ENCODE results near the gene NUP188. TPM values are rescaled to one million over a fixed set of nuclear protein-coding genes. Genes with fewer than 3 reads are reported as not detected.

The NUP188 gene
- total RNA-seq, 1 donor from 2014 or later, result 15.9 TPM

DNA sequence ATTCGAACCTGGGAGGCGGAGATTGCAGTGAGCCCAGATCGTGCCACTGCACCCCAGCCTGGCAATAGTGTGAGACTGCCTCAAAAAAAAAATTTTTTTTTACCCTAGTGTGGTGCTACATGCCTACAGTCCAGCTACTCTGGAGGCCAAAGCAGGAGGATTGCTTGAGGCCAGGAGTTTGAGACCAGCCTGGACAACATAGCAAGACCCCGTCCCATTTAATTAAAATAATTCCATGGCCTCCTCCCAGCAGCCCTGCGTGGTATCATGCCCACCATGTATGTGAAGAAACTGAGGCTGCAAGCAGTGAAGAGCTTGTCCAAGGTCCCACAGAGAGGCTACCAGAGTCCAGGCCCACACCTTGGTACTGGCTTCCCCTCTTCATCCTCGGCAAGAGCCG lies 46.1 kb upstream of the NUP188 start:
- no peak for DNase-seq
- H3K27me3 ChIP-seq (ENCODE audit: low read depth), result no peaks in the 10 kb centered on the region
- H3K4me3 ChIP-seq, result no peak overlapping the region
- H3K4me1 ChIP-seq, result peaks cover 75% of the 10 kb centered on the region
- no peaks in the 10 kb centered on the region for H3K9me3 ChIP-seq (replicated peaks)
- TF ChIP-seq, protein P1, sequence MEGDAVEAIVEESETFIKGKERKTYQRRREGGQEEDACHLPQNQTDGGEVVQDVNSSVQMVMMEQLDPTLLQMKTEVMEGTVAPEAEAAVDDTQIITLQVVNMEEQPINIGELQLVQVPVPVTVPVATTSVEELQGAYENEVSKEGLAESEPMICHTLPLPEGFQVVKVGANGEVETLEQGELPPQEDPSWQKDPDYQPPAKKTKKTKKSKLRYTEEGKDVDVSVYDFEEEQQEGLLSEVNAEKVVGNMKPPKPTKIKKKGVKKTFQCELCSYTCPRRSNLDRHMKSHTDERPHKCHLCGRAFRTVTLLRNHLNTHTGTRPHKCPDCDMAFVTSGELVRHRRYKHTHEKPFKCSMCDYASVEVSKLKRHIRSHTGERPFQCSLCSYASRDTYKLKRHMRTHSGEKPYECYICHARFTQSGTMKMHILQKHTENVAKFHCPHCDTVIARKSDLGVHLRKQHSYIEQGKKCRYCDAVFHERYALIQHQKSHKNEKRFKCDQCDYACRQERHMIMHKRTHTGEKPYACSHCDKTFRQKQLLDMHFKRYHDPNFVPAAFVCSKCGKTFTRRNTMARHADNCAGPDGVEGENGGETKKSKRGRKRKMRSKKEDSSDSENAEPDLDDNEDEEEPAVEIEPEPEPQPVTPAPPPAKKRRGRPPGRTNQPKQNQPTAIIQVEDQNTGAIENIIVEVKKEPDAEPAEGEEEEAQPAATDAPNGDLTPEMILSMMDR (IDR thresholded peaks at IDR 0.05; ENCODE audit: borderline replicate concordance), result no peak
- H3K36me3 ChIP-seq, result peaks cover 24% of the 10 kb centered on the region
- intact Hi-C loops (cut with micrococcal nuclease), result no loop called here
- H3K27ac ChIP-seq (replicated peaks), result peak overlapping the region; percentile 82

DNA sequence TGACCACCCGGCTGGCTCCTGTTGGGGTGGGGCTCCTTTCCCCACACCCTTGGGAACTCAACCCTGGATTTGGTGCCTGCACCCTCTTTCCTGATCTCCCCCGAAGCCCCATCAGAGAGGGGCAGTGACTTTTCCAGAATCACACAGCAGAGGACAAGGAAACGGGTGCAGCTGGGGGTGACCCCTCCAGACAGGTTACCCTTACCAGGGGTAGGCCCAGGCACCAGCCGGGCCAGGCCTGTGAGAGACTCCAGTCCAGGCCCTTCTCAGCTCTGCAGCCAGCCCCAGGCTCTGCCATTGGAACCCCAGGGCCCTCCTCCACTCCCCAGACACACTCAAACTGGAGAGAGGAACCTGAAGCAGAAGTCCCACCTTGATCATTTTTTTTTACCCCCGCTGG lies 45.7 kb upstream of the NUP188 start:
- Histone ChIP-seq H3K9me3 (replicated peaks) (no peaks in the 10 kb centered on the region), H3K4me3 (no peak overlapping the region), H3K27me3 (ENCODE audit: low read depth) (no peaks in the 10 kb centered on the region), H3K4me1 (peaks cover 80% of the 10 kb centered on the region), H3K27ac (replicated peaks) (peak overlapping the region; percentile 82), H3K36me3 (peaks cover 19% of the 10 kb centered on the region)
- DNase-seq, result no peak
- TF ChIP-seq, protein P1 (IDR thresholded peaks at IDR 0.05; ENCODE audit: borderline replicate concordance), result no peak
- intact Hi-C loops (cut with micrococcal nuclease), result no loop called here

DNA sequence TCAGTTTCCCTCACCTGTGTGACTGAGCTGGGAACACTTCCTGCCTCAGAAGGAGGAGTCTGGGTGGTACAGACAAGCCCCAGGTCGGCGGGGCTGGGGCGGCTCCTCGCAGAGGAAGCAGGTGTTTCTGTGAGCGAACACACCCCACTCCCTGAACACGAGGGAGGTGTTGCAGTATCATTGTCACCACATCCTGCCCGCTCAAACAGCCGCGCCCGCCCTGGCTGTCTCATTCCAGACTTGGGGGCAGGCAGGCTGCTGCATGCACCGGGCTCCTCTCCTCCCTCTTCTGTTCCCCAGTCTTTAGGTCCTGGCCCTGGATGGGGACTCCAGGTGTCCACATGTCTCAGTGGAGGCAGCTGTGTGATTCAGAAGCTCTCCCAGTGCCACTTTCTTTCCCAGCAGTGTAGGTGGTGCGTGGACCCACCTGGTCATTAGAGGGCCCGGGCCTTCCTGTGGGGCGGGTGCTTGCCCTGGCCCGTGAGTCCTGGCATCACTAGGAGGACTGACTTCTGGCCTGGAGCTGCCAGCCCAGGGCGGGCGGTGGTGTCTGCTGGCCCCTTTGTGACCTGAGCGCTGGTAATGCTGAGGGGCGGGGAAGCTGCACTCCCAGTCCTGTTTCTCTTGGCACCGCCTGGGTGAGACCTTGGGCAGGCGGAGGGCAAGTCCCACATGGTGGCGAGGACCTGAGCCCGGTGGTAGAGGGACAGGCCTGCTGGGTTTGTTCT lies 45.0 kb upstream of the NUP188 start:
- peaks cover 17% of the 10 kb centered on the region for H3K36me3 ChIP-seq
- H3K9me3 ChIP-seq (replicated peaks), result no peaks in the 10 kb centered on the region
- intact Hi-C loops (cut with micrococcal nuclease), result no loop called here
- H3K27me3 ChIP-seq (ENCODE audit: low read depth), result no peaks in the 10 kb centered on the region
- no peak overlapping the region for H3K4me3 ChIP-seq
- H3K4me1 ChIP-seq, result peaks cover 79% of the 10 kb centered on the region
- peak overlapping the region; percentile 82 for H3K27ac ChIP-seq (replicated peaks)
- peak; percentile 56 for DNase-seq
- TF ChIP-seq, protein P1 (IDR thresholded peaks at IDR 0.05; ENCODE audit: borderline replicate concordance), result no peak

DNA sequence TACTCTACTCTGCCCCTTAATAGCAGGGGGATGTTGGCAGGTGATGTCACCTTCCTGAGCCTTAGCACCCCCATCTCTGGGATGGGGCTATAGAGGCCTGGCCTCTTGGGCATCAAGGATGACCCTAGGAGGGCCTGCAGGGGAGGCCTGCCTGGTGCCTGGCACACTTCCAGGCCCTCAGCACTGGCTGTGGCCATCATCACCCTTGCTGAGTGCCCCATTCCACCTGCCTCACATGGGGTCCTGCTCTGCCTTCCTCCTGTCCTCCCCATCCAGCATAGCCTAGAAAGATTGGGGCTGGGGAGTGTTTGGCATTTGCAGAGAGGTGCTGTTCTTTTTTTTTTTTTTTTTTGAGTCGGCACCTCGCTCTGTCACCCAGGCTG lies 44.4 kb upstream of the NUP188 start:
- intact Hi-C loops (cut with micrococcal nuclease), result no loop called here
- H3K4me3 ChIP-seq, result no peak overlapping the region
- DNase-seq, result no peak
- H3K9me3 ChIP-seq (replicated peaks), result no peaks in the 10 kb centered on the region
- TF ChIP-seq, protein P1 (IDR thresholded peaks at IDR 0.05; ENCODE audit: borderline replicate concordance), result no peak
- H3K36me3 ChIP-seq, result peaks cover 22% of the 10 kb centered on the region
- H3K27me3 ChIP-seq (ENCODE audit: low read depth), result no peaks in the 10 kb centered on the region
- H3K4me1 ChIP-seq, result peaks cover 78% of the 10 kb centered on the region
- H3K27ac ChIP-seq (replicated peaks), result peak overlapping the region; percentile 82

DNA sequence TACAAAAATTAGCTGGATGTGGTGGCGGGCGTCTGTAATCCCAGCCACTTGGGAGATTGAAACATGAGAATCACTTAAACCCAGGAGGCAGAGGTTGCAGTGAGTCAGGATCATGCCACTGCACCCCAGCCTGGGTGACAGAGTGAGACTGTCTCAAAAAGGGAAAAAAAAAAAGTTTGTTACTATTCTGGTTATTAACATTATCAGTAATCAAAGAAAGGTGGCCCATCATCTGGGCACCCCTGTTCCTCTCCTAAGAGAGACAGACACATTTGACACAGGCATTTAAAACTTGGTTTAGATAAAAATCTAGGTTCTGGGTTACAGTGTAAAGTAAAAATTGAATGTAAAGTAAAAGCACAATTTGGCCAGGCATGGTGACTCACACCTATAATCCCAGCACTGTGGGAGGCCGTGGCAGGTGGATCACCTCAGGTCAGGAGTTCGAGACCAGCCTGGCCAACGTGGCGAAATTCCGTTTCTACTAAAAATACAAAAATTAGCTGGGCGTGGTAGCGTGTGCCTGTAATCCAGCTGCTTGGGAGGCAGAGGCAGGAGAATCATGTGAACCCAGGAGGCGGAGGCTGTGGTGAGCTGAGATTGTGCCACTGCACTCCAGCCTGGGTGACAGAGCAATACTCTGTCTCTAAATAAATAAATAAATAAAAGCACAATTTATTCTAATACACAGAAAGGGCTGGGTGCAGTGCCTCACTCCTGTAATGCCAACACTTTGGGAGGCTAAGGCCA lies 43.5 kb upstream of the NUP188 start:
- Histone ChIP-seq H3K4me3 (no peak overlapping the region), H3K9me3 (replicated peaks) (no peaks in the 10 kb centered on the region), H3K36me3 (peaks cover 28% of the 10 kb centered on the region), H3K27me3 (ENCODE audit: low read depth) (no peaks in the 10 kb centered on the region), H3K27ac (replicated peaks) (peak overlapping the region; percentile 23), H3K4me1 (peaks cover 73% of the 10 kb centered on the region)
- TF ChIP-seq, protein P1 (IDR thresholded peaks at IDR 0.05; ENCODE audit: borderline replicate concordance), result no peak
- intact Hi-C loops (cut with micrococcal nuclease), result no loop called here
- DNase-seq, result no peak

Data from left ventricle myocardium inferior (tissue), 1 donor.